HFF-Myc (cell line): ENCODE measurements around the gene HAGHL.
"Not testable (repeated sequence)": the region's sequence is repeated elsewhere in the genome, so short reads cannot be mapped to it uniquely, and the experiment has no call there.

Experiments used
- DNase-seq: peaks from one replicate; pipeline ENCODE4 v3.0.0-alpha.2; 2011; ENCODE audit warnings: low read depth; ENCODE audit errors: extremely low read depth
- H3K4me3 ChIP-seq: replicated peaks from 2 replicates; pipeline ENCODE4 v1.5.1; 2011; ENCODE audit warnings: low read depth, mild to moderate bottlenecking, control low read depth, low read length
- CTCF ChIP-seq: IDR thresholded peaks from 2 replicates; pipeline ENCODE4 v1.5.1; 2012; ENCODE audit warnings: mild to moderate bottlenecking, low read depth, low read length, control low read depth; ENCODE audit errors: missing control alignments

HAGHL gene

GRCh38 chr16:739560-740458 is 12.9 kb downstream of the HAGHL start:
- peak overlapping the region; percentile 92 for H3K4me3 ChIP-seq
- no peak for TF ChIP-seq CTCF
- DNase-seq, result no peak

GRCh38 chr16:740459-740763 is 13.5 kb downstream of the HAGHL start:
- peak overlapping the region; percentile 92 for H3K4me3 ChIP-seq
- no peak for TF ChIP-seq CTCF
- DNase-seq, result no peak

GRCh38 chr16:740764-741505 is 14.0 kb downstream of the HAGHL start, which contains the start of gene CIAO3:
Gene CIAO3, minus strand, starts transcription at chr16:740997. Its CDS starts 12 bp downstream, at chr16:740985.
- DNase-seq, result no peak
- peak; percentile 78 for TF ChIP-seq CTCF
- H3K4me3 ChIP-seq, result peak within 1 kb of the TSS; percentile 92

- no peak for TF ChIP-seq CTCF
These were observed 15.2 kb downstream of the HAGHL start for GRCh38 chr16:741986-742629.

GRCh38 chr16:742894-743293 is 16.0 kb downstream of the HAGHL start:
- H3K4me3 ChIP-seq, DNase-seq: not testable (repeated sequence)

More at GRCh38 chr16:741986-742629, 15.2 kb downstream of the HAGHL start:
- no peak for DNase-seq
- no peak overlapping the region for H3K4me3 ChIP-seq

GRCh38 chr16:743794-744500 is 17.0 kb downstream of the HAGHL start:
- no peak for TF ChIP-seq CTCF
- no peak overlapping the region for H3K4me3 ChIP-seq
- DNase-seq, result no peak
